ENCODE measurements around the gene ATAT1. TPM values are rescaled to one million over a fixed set of nuclear protein-coding genes. Genes with fewer than 3 reads are reported as not detected.
A peak's percentile ranks its signal among the peaks of the same experiment; 100 is the strongest.
"Not testable (repeated sequence)": the region's sequence is repeated elsewhere in the genome, so short reads cannot be mapped to it uniquely, and the experiment has no call there.

Gene ATAT1
- polyA plus RNA-seq, 1 experiment, result 10.8 TPM

- ChIA-PET CTCF (interaction anchor here (0.7 to 1.3 kb wide), 4 partner anchors 13 to 127 kb away, joined by 3 to 5 read pairs (median 4); partner anchors contain the start of gene MDC1), POLR2A (interaction anchor here (0.7 to 1.9 kb wide), 6 partner anchors 11 to 128 kb away, joined by 3 to 15 read pairs (median 10); partner anchors contain the start of gene ABCF1)
- TF ChIP-seq CTCF (IDR thresholded peaks at IDR 0.05; ENCODE audit: low read depth, low read length), result no peak
- H3K27me3 ChIP-seq (ENCODE audit: control insufficient read depth, insufficient read depth, low read length), result no peaks in the 10 kb centered on the region
- H3K9me3 ChIP-seq (ENCODE audit: control insufficient read depth, insufficient read depth, low read length), result no peaks in the 10 kb centered on the region; the same call in 1 of the 2 replicates
- DNase-seq (ENCODE audit: low read depth, low spot score), result no peak
- no peak overlapping the region for H3K4me3 ChIP-seq (ENCODE audit: low read depth, low read length)
- peak overlapping the region; percentile 66 for H3K27ac ChIP-seq (ENCODE audit: low read depth, low read length)
These were observed 36.2 kb upstream of the ATAT1 start for GRCh38 chr6:30590509-30590908.

GRCh38 chr6:30591008-30591407, 35.7 kb upstream of the ATAT1 start:
- Histone ChIP-seq H3K4me3 (ENCODE audit: low read depth, low read length) (no peak overlapping the region), H3K27ac (ENCODE audit: low read depth, low read length) (peak overlapping the region; percentile 66), H3K9me3 (ENCODE audit: control insufficient read depth, insufficient read depth, low read length) (no peaks in the 10 kb centered on the region; the same call in 1 of the 2 replicates), H3K27me3 (ENCODE audit: control insufficient read depth, insufficient read depth, low read length) (no peaks in the 10 kb centered on the region)
- DNase-seq (ENCODE audit: low read depth, low spot score), result peak; percentile 48
- ChIA-PET CTCF (interaction anchor here (0.7 to 1.3 kb wide), 4 partner anchors 14 to 126 kb away, joined by 3 to 5 read pairs (median 4); partner anchors contain the start of gene MDC1), POLR2A (interaction anchor here (0.7 to 1.9 kb wide), 6 partner anchors 10 to 128 kb away, joined by 3 to 15 read pairs (median 10); partner anchors contain the start of gene ABCF1)
- TF ChIP-seq CTCF (IDR thresholded peaks at IDR 0.05; ENCODE audit: low read depth, low read length), result no peak

GRCh38 chr6:30592287-30592686, 34.4 kb upstream of the ATAT1 start:
- Histone ChIP-seq H3K9me3 (ENCODE audit: control insufficient read depth, insufficient read depth, low read length) (no peaks in the 10 kb centered on the region; the same call in 1 of the 2 replicates), H3K27ac (ENCODE audit: low read depth, low read length) (no peak overlapping the region), H3K4me3 (ENCODE audit: low read depth, low read length) (no peak overlapping the region), H3K27me3 (ENCODE audit: control insufficient read depth, insufficient read depth, low read length) (no peaks in the 10 kb centered on the region)
- ChIA-PET POLR2A (no interaction called here), CTCF (interaction anchor here (0.6 kb wide), 1 partner anchor 51 kb away, joined by 3 read pairs; no protein-coding TSS in a partner anchor)
- no peak for DNase-seq (ENCODE audit: low read depth, low spot score)
- TF ChIP-seq CTCF (IDR thresholded peaks at IDR 0.05; ENCODE audit: low read depth, low read length), result no peak

- peak; percentile 78 for TF ChIP-seq CTCF (IDR thresholded peaks at IDR 0.05; ENCODE audit: low read depth, low read length)
- ChIA-PET CTCF (interaction anchor here (0.7 to 2.8 kb wide), 17 partner anchors 10 to 144 kb away, joined by 3 to 29 read pairs (median 4); partner anchors contain the start of genes ABCF1, DHX16 and PRR3), POLR2A (interaction anchor here (0.6 to 6.4 kb wide), 9 partner anchors 10 to 1182 kb away, joined by 3 to 69 read pairs (median 4); partner anchors contain the start of gene PRR3)
- not testable (repeated sequence) for H3K9me3 ChIP-seq (ENCODE audit: control insufficient read depth, insufficient read depth, low read length); H3K4me3 ChIP-seq (ENCODE audit: low read depth, low read length); H3K27ac ChIP-seq (ENCODE audit: low read depth, low read length); H3K27me3 ChIP-seq (ENCODE audit: control insufficient read depth, insufficient read depth, low read length)
- peak; percentile 48 for DNase-seq (ENCODE audit: low read depth, low spot score)
These were observed 29.1 kb upstream of the ATAT1 start for GRCh38 chr6:30597315-30598144.

Data from AG04450 (cell line).